Pancreas (tissue), 10 donors: ENCODE measurements around the gene PPT2. TPM values are rescaled to one million over a fixed set of nuclear protein-coding genes. Genes with fewer than 3 reads are reported as not detected.

ENCODE experiments used
- ATAC-seq, 4 donors: fragments of 200-7000 bp; cut with Tn5 transposase; one replicate each; pipeline versions ENCODE4 v1.8.0 to v1.9.1; 2020; ENCODE audit warnings: mild to moderate bottlenecking in 4 of 4, moderate library complexity in 4 of 4
- DNase-seq, 6 donors: peaks; one replicate each; pipeline ENCODE4 v3.0.0-alpha.2; 2020
- FAIRE-seq: peaks from 2 replicates; lab custom pipeline; 2012; peaks lifted over from hg19 to GRCh38; lab: Jason Lieb, UNC
- H3K27ac ChIP-seq, 4 donors: fragments of 200-600 bp; sonication (generic); 1 replicate in 3 of 4; 2 replicates in 1 of 4; pipeline versions ENCODE4 v1.5.0 to v1.8.0; 2020
- H3K27me3 ChIP-seq, 4 donors: fragments of 200-600 bp; one replicate each; pipeline ENCODE4 v1.8.0; 2021
- H3K36me3 ChIP-seq, 3 donors: fragments of 200-600 bp; sonication (generic) in 1 of 3; one replicate each; pipeline versions ENCODE4 v1.5.0 to v1.8.0; 2020 to 2021
- H3K4me1 ChIP-seq, 3 donors: fragments of 200-600 bp; one replicate each; pipeline ENCODE4 v1.8.0; 2021
- H3K4me3 ChIP-seq, 4 donors: fragments of 200-600 bp; sonication (generic) in 2 of 4; one replicate each; pipeline versions ENCODE4 v1.5.0 to v1.8.0; 2020 to 2021
- H3K9me3 ChIP-seq, 4 donors: fragments of 200-600 bp; one replicate each; pipeline ENCODE4 v1.8.0; 2021
- CTCF ChIP-seq, 4 donors: fragments of 200-600 bp; sonication (generic) in 3 of 4; IDR thresholded peaks; one replicate each; pipeline versions ENCODE4 v1.5.0 to v1.8.0; 2021; ENCODE audit warnings: antibody characterized with exemption in 4 of 4
- WGBS, 2 donors: extraction: QIAGEN DNeasy Blood & Tissue Kit; methylation state at CpG; one replicate each; pipeline ENCODE4 v1.1.7; 2013; 5-methylcytosine and 5-hydroxymethylcytosine counted together
- intact Hi-C, 3 donors: fragments of 100-400 bp; cut with DNase I; formaldehyde crosslinking; loops; one replicate each; pipeline versions ENCODE4 v1.11.1 to v1.14.2; 2022
- polyA plus RNA-seq, 2 donors: library from polyadenylated mRNA; stranded (reverse); fragments of 200-250 nt; gene quantifications; one replicate each; pipeline ENCODE4 v1.2.3, GENCODE V29; 2013
- total RNA-seq, 6 donors: library from RNA; stranded (reverse); fragmentation: NEBNext Ultra II Directional in 4 of 6; extraction: Animal tissue kit (Norgen Biotek cat#: 25700) in 4 of 6; gene quantifications; one replicate each; pipeline versions ENCODE4 v1.2.1 to v1.2.4, GENCODE V29; 2021 to 2023
- donor health status: healthy with polysubstance abuse.
- donor health status: DM: no; HTN: no; CAD: no; lungs with moderate emphysema.
- donor health status: DM: no; HTN: no; CAD: no.
- donor health status: control.
- donor health status: control.
- donor health status: Bipolar disorder and iron deficiency.
- donor health status: DM: yes; HTN: yes; CAD: no.
- donor health status: DM: no; HTN: no; CAD: no.
- donor health status: DM: no; HTN: no; CAD: no.
- donor health status: DM: yes; HTN: yes; CAD: no.

PPT2 gene
- total and polyA plus RNA-seq, 8 donors = 5.6 to 13.9 (median 8.4) TPM

GRCh38 chr6:32171234-32171633 lies 17.3 kb downstream of the PPT2 start:
- no peak for TF ChIP-seq CTCF (IDR thresholded peaks at IDR 0.05)
- ATAC-seq (no peak), DNase-seq (peak in 1 of 6 donors; percentile 27), FAIRE-seq (no peak)
- H3K4me1 ChIP-seq = peaks cover 5 to 13% (median 9%) of the 10 kb centered on the region in 3 donors
- H3K27ac ChIP-seq = no peak overlapping the region
- intact Hi-C loops = no loop called here
- 88 to 93% methylated on average over 6 of the region's 6 CpGs for WGBS, 2 donors
- H3K27me3 ChIP-seq = no peaks in the 10 kb centered on the region
- H3K36me3 ChIP-seq = no peaks in the 10 kb centered on the region
- no peak overlapping the region for H3K4me3 ChIP-seq
- H3K9me3 ChIP-seq = no peaks in the 10 kb centered on the region

- FAIRE-seq = no peak
- no peak for DNase-seq
- ATAC-seq = no peak
- 77% methylated on average over 4 of the region's 4 CpGs for WGBS, 2 donors
- H3K27me3 ChIP-seq = no peaks in the 10 kb centered on the region
- no peak overlapping the region for H3K4me3 ChIP-seq
- H3K9me3 ChIP-seq = no peaks in the 10 kb centered on the region
- peaks cover 16 to 20% (median 19%) of the 10 kb centered on the region in 3 donors for H3K4me1 ChIP-seq
- intact Hi-C loops = no loop called here
- TF ChIP-seq CTCF (IDR thresholded peaks at IDR 0.05) = no peak
- H3K36me3 ChIP-seq = no peaks in the 10 kb centered on the region
- H3K27ac ChIP-seq = no peak overlapping the region
Observed at GRCh38 chr6:32173051-32173727, 19.2 kb downstream of the PPT2 start.

- ATAC-seq (no peak), DNase-seq (no peak), FAIRE-seq (no peak)
- peaks cover 16 to 25% (median 23%) of the 10 kb centered on the region in 3 donors for H3K4me1 ChIP-seq
- H3K36me3 ChIP-seq = no peaks in the 10 kb centered on the region
- WGBS, 2 donors = 78 to 85% methylated on average over 1 of the region's 1 CpG
- no peak for TF ChIP-seq CTCF (IDR thresholded peaks at IDR 0.05)
- no peak overlapping the region for H3K27ac ChIP-seq
- no peaks in the 10 kb centered on the region for H3K27me3 ChIP-seq
- no peak overlapping the region for H3K4me3 ChIP-seq
- intact Hi-C loops = no loop called here
- no peaks in the 10 kb centered on the region for H3K9me3 ChIP-seq
Observed at GRCh38 chr6:32174416-32174815, 20.5 kb downstream of the PPT2 start.

- no peak for TF ChIP-seq CTCF (IDR thresholded peaks at IDR 0.05)
- no peak for DNase-seq
- peak overlapping the region in 1 of 4 donors; percentile 20 for H3K27ac ChIP-seq
- WGBS, 2 donors = 7 to 17% methylated on average over 2 of the region's 2 CpGs
- H3K36me3 ChIP-seq = no peaks in the 10 kb centered on the region
- H3K4me1 ChIP-seq = peaks cover 20 to 31% (median 24%) of the 10 kb centered on the region in 3 donors
- no peak for ATAC-seq
- no peak for FAIRE-seq
- intact Hi-C loops = no loop called here
- H3K27me3 ChIP-seq = no peaks in the 10 kb centered on the region
- H3K9me3 ChIP-seq = no peaks in the 10 kb centered on the region
- H3K4me3 ChIP-seq = peak overlapping the region in 3 of 4 donors; percentile 73 to 88 (median 75)
Observed at GRCh38 chr6:32175322-32175710, 21.4 kb downstream of the PPT2 start.
